ENCODE measurements around the gene SIRT5. TPM values are rescaled to one million over a fixed set of nuclear protein-coding genes. Genes with fewer than 3 reads are reported as not detected.

SIRT5 gene
- total RNA-seq, 4 donors from 2014 or later, result 9.0 to 20.9 (median 16.9) TPM

DNA sequence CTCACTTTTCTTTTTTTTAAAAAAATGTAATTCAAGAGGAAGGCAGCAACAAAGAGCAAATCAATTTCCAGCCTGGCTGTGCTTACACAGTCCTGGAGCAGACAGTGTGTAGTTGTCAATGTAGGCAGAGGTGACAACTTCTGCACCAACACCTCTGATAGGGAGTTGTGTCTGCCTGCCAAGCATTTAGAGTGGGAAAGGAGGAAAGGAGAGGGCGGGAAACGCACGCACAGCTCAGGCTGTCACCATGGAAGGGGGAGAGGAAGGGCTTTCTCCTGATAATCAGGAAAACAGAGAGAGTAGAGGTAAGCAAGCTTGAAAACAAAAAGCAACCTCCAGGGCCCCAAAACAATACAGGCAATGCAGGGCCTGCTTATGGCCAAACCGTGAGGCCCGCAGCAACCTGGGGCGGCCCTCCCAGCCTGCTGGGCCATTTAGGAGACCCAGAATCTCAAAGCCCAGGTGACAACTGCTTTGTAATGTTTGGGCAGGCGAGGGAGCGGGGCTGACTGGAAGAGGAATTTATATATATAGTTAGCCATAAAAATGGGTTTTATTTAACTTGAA lies 45.5 kb upstream of the SIRT5 start:
- TF ChIP-seq, protein P1, sequence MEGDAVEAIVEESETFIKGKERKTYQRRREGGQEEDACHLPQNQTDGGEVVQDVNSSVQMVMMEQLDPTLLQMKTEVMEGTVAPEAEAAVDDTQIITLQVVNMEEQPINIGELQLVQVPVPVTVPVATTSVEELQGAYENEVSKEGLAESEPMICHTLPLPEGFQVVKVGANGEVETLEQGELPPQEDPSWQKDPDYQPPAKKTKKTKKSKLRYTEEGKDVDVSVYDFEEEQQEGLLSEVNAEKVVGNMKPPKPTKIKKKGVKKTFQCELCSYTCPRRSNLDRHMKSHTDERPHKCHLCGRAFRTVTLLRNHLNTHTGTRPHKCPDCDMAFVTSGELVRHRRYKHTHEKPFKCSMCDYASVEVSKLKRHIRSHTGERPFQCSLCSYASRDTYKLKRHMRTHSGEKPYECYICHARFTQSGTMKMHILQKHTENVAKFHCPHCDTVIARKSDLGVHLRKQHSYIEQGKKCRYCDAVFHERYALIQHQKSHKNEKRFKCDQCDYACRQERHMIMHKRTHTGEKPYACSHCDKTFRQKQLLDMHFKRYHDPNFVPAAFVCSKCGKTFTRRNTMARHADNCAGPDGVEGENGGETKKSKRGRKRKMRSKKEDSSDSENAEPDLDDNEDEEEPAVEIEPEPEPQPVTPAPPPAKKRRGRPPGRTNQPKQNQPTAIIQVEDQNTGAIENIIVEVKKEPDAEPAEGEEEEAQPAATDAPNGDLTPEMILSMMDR (IDR thresholded peaks at IDR 0.05; ENCODE audit: low read depth), result no peak

GRCh38 chr6:13531956-13532355 lies 42.4 kb upstream of the SIRT5 start:
- TF ChIP-seq, protein P1 (IDR thresholded peaks at IDR 0.05; ENCODE audit: low read depth), result no peak

DNA sequence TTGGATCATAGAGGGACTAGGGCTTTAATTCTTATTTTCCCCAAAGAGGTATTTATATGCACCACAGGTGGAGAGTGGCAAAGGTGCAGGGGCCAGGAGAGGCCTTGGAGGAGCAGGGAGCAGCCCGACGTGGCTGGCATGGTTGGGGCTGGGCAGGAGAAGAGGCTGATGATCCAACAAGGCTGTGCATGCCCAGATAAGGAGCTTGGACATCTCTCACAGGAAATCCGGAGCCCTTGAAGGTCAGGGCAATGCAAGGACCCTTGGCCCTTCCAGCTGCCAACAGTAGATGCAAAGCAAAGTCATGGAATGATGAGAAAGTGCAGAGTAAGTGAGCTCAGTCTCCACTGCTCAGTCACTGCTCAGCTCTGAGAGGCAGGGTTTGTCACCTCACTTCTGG lies 39.9 kb upstream of the SIRT5 start:
- TF ChIP-seq, protein P1 (IDR thresholded peaks at IDR 0.05; ENCODE audit: low read depth), result no peak

DNA sequence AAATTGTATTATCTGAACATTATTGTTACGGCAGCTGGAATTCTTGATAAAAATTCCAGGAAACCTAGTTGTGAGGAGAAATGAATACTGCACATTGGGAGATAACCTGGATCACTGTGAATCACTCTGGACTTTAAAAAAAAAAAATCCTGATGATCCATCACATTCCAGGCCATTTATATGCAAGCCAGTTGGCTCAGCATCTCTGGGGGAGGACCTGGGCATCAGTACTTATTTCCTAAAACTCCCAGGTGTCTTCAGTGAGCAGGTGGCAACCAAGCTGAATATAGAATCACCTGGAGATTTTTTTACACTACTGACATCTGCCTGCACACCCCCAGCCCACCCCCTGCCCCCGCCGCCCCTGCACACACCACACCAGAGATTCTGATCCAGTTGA lies 39.1 kb upstream of the SIRT5 start:
- TF ChIP-seq, protein P1 (IDR thresholded peaks at IDR 0.05; ENCODE audit: low read depth), result no peak

DNA sequence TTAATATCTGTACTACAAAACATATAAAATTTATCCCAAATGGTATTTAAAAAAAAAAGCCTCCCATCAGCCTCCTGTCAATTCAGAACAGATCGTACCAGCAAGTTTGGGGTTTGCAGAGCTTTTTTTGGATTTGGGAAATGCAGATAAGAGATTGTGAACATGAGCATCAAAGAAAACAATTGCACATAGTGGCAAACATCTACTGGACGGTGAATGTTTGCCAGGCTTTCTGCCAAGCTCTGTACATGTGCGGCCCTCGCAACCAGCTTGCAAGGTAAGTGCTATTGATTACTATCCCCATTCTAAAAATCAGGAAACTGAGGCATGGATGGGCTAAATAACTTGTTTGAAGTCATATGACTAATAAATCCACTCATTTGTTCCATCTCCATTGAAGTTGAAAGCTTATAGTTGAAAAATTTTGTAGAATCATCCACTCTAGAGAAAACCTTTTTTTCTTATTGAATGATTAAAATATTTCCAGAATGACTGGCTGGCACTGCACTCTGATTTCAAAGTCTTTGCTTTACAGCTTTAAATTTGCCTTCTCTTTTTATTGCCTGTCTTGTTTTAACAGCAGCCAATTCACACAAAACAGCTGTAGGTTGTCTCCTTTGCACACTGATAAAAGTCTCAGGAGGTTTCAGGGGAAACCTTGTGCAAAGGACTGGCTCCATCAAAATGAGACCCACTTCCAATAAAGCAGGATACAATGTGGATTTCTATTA lies 37.4 kb upstream of the SIRT5 start:
- TF ChIP-seq, protein P1 (IDR thresholded peaks at IDR 0.05; ENCODE audit: low read depth), result no peak

DNA sequence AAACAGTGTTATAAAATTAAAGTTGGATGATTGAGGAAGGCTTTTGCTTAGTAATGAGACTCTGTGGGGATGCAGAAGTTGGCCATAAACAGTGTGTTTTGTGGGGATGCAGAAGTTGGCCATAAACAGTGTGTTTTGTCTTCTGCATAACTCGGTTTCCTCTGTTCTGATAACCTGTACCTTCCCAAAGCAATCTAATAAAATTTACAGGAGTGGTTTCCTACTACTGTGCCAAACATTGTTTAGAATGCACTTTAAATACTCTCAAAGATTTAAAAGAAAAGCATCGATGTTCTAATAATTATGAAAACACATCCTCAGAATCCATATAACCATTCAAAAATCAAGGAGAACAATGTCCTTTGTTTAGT lies 36.9 kb upstream of the SIRT5 start:
- TF ChIP-seq, protein P1 (IDR thresholded peaks at IDR 0.05; ENCODE audit: low read depth), result no peak

DNA sequence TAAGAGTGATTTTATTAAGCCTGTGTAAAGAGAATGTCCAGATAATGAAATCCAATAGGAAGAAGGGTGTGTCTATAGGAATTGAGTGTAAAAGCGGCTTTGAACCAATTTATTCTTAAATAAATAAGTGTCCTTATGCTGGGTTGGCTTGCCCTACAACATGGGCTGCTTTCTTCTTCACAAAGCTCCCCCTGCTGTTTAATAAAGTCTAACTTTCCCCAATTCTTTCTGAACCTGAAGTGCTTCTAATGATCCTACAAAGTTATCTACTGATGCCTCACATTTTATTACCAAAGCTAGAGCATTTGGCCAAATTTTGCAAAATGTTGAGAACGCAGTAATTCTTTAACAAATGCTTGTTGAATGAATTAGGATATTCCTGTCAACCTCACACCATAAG lies 36.3 kb upstream of the SIRT5 start:
- TF ChIP-seq, protein P1 (IDR thresholded peaks at IDR 0.05; ENCODE audit: low read depth), result no peak
